Heart left ventricle (tissue), 16 donors: ENCODE results near the gene KRTAP17-1. TPM values are rescaled to one million over a fixed set of nuclear protein-coding genes. Genes with fewer than 3 reads are reported as not detected.

Experiments used
- ATAC-seq, 4 donors: fragments of 200-7000 bp; cut with Tn5 transposase; one replicate each; pipeline ENCODE4 v1.9.1; 2020 to 2022; ENCODE audit warnings: moderate library complexity in 4 of 4, mild to moderate bottlenecking in 3 of 4, moderate number of reproducible peaks in 1 of 4
- DNase-seq, 5 donors: peaks; one replicate each; pipeline ENCODE4 v3.0.0-alpha.2; 2020
- H3K27ac ChIP-seq, 12 donors: fragments of 200-600 bp; sonication (generic) in 4 of 12; one replicate each; pipeline versions ENCODE4 v1.5.0 to v1.8.0; 2016 to 2022; ENCODE audit warnings: mild to moderate bottlenecking in 2 of 12
- H3K27me3 ChIP-seq, 9 donors: fragments of 200-600 bp; sonication (generic) in 2 of 9; one replicate each; pipeline versions ENCODE4 v1.5.1 to v1.8.0; 2016 to 2022; ENCODE audit warnings: mild to moderate bottlenecking in 3 of 9
- H3K36me3 ChIP-seq, 9 donors: fragments of 200-600 bp; sonication (generic) in 2 of 9; one replicate each; pipeline versions ENCODE4 v1.5.0 to v1.8.0; 2018 to 2022; ENCODE audit warnings: mild to moderate bottlenecking in 2 of 9
- H3K4me1 ChIP-seq, 12 donors: fragments of 200-600 bp; sonication (generic) in 4 of 12; one replicate each; pipeline versions ENCODE4 v1.5.0 to v1.8.0; 2016 to 2022; ENCODE audit warnings: mild to moderate bottlenecking in 3 of 12
- H3K4me3 ChIP-seq, 12 donors: fragments of 200-600 bp; sonication (generic) in 4 of 12; one replicate each; pipeline versions ENCODE4 v1.5.0 to v1.8.0; 2017 to 2022; ENCODE audit warnings: mild to moderate bottlenecking in 9 of 12, moderate library complexity in 4 of 12
- H3K9me3 ChIP-seq, 12 donors: fragments of 200-600 bp; sonication (generic) in 4 of 12; one replicate each; pipeline versions ENCODE4 v1.5.0 to v1.8.0; 2016 to 2022; ENCODE audit warnings: mild to moderate bottlenecking in 1 of 12
- CTCF ChIP-seq, 12 donors: fragments of 200-600 bp; sonication (generic) in 4 of 12; IDR thresholded peaks; one replicate each; pipeline versions ENCODE4 v1.5.0 to v1.8.0; 2018 to 2022; ENCODE audit warnings: antibody characterized with exemption in 12 of 12, mild to moderate bottlenecking in 5 of 12
- POLR2A ChIP-seq, 2 donors: fragments of 450-650 bp; IDR thresholded peaks; one replicate each; pipeline ENCODE4 v1.6.1; 2017; ENCODE audit warnings: antibody characterized with exemption in 2 of 2, mild to moderate bottlenecking in 2 of 2, moderate library complexity in 2 of 2
- WGBS, 4 donors: extraction: QIAGEN DNeasy Blood & Tissue Kit in 2 of 4; methylation state at CpG; one replicate each; pipeline versions ENCODE4 v1.1.5 to v1.1.7; 2013 to 2018; 5-methylcytosine and 5-hydroxymethylcytosine counted together
- intact Hi-C, 10 donors: fragments of 100-400 bp; cut with DNase I; formaldehyde crosslinking; loops; one replicate each; pipeline versions ENCODE4 v1.11.1 to v1.14.2; 2022
- polyA plus RNA-seq, 2 donors: library from polyadenylated mRNA; stranded (reverse); fragments of 200-250 nt; gene quantifications; one replicate each; pipeline ENCODE4 v1.2.3, GENCODE V29; 2013
- total RNA-seq, 9 donors: library from RNA; depleted of rRNA in 2 of 9; stranded (reverse); fragments of >200 nt in 2 of 9; fragmentation: NEBNext Ultra II Directional in 3 of 9; extraction: Animal tissue kit (Norgen Biotek cat#: 25700) in 3 of 9; gene quantifications; one replicate each; pipeline versions ENCODE4 v1.1.0 to v1.2.4, GENCODE V29; 2016 to 2023
- donor health status: ischemic (EF 13 %, LVEDD 7.1; RV severe dilation, severe dysfunction).
- donor health status: healthy with polysubstance abuse.
- donor health status: DM: no; HTN: yes; CAD: no.
- donor health status: DM: no; HTN: no; CAD: no.
- donor health status: ischemic (EF 25% LVEDD 6.9; RV normal size, moderate dysfunction).
- donor health status: ischemic (EF 25% LVEDD 5.7; RV mildly dilated, moderate dysfunction).
- donor health status: healthy.
- donor health status: DM: yes; HTN: yes; CAD: no.
- donor health status: ischemic (EF 35%, LVEDD 5.7; RV mildly dilated, moderate dysfunction).
- donor health status: nonischemic (EF 11% LVEDD 7.7; RV severe dilation, severe dysfunction).
- donor health status: DM: yes; HTN: yes; CAD: no.
- donor health status: PGD.
- donor health status: ischemic (EF 29% LVEDD 5.4; RV normal size, mild dysfunction).
- donor health status: nonischemic (EF 23%, LVEDD 6.1; RV moderate dilation, normal function).

The KRTAP17-1 gene
- total and polyA plus RNA-seq, 11 donors: not detected

GRCh38 chr17:41302981-41303380 is 12.5 kb downstream of the KRTAP17-1 start:
- WGBS, 4 donors: 73 to 81% (median 77%) methylated on average over 4 of the region's 4 CpGs
- Histone ChIP-seq H3K36me3 (no peaks in the 10 kb centered on the region), H3K4me3 (no peak overlapping the region), H3K27me3 (peaks cover 0 to 2% (median 0%) of the 10 kb centered on the region in 9 donors), H3K4me1 (peaks cover 0 to 18% (median under 1%) of the 10 kb centered on the region in 12 donors), H3K9me3 (peaks cover 0 to 10% (median 0%) of the 10 kb centered on the region in 12 donors), H3K27ac (peak overlapping the region in 1 of 12 donors; percentile 29)
- no peak for DNase-seq
- intact Hi-C loops: loop anchor here in 2 of 10 donors (2.0 to 10.0 kb wide), 2 partner anchors 162 kb away; partner anchors contain the start of gene KRT32 (in 1 of the 2)
- no peak for ATAC-seq
- no peak for TF ChIP-seq POLR2A (IDR thresholded peaks at IDR 0.05)
- TF ChIP-seq CTCF (IDR thresholded peaks at IDR 0.05): no peak

- peak; percentile 96 to 97 (median 96) for ATAC-seq
- DNase-seq: peak; percentile 48 to 84 (median 73)
- Histone ChIP-seq H3K4me1 (peaks cover 0 to 13% (median 0%) of the 10 kb centered on the region in 12 donors), H3K36me3 (no peaks in the 10 kb centered on the region), H3K9me3 (peaks cover 0 to 10% (median 0%) of the 10 kb centered on the region in 12 donors), H3K4me3 (no peak within 1 kb of the TSS), H3K27ac (peak within 1 kb of the TSS in 2 of 12 donors; percentile 10 to 45), H3K27me3 (peaks cover 0 to 2% (median 0%) of the 10 kb centered on the region in 9 donors)
- WGBS, 4 donors: 36 to 45% (median 44%) methylated on average over 10 to 11 of the region's 11 CpGs
- no peak for TF ChIP-seq POLR2A (IDR thresholded peaks at IDR 0.05)
- no peak for TF ChIP-seq CTCF (IDR thresholded peaks at IDR 0.05)
- intact Hi-C loops: loop anchor here in 2 of 10 donors (2.0 to 10.0 kb wide), 2 partner anchors 163 kb away; partner anchors contain the start of gene KRT32 (in 1 of the 2)
These were observed 13.3 kb downstream of the KRTAP17-1 start, which contains the start of gene KRTAP29-1 for GRCh38 chr17:41301916-41302901. TSS of gene KRTAP29-1 (minus strand) at chr17:41302851. CDS start at chr17:41302851, 0 bp downstream.

DNA sequence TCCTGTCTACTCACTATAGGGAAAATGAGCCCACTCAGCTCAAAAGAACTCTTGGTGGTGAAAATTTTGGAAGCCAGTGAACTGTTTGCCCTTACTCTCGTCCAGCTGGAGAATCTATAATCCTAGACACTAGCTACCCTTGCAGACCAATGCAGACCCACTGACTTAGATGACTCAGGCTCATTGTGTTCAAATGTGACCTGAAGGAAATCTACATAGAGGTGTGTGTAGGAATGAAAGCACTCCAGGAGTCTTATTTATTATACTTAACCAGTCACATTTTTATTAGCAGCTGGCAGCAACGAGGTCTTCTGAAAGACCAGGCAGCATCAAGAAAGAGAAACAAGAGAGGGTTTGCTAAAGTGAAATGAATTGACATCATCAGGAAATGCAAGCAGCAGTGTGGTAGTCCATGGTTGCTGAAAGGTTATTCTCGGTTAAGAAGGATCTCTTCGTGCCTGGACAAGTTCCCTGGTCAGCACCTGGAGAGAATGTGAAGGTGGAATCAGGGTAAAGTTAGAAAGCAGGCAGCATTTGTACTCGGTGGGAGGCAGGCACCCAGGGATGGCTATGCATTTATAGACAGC is 14.2 kb downstream of the KRTAP17-1 start:
- intact Hi-C loops: loop anchor here in 1 of 10 donors (10.0 kb wide), 1 partner anchor 164 kb away; the partner anchor contains the start of gene KRT32
- ATAC-seq: no peak
- H3K9me3 ChIP-seq: peaks cover 0 to 10% (median 0%) of the 10 kb centered on the region in 12 donors

More for the DNA sequence above, 14.2 kb downstream of the KRTAP17-1 start:
- H3K4me1 ChIP-seq: peaks cover 0 to 13% (median 0%) of the 10 kb centered on the region in 12 donors
- peaks cover 0 to 2% (median 0%) of the 10 kb centered on the region in 9 donors for H3K27me3 ChIP-seq
- no peak for DNase-seq
- H3K4me3 ChIP-seq: no peak overlapping the region
- 60 to 69% (median 61%) methylated on average over 5 of the region's 5 CpGs for WGBS, 4 donors
- H3K27ac ChIP-seq: no peak overlapping the region
- TF ChIP-seq CTCF (IDR thresholded peaks at IDR 0.05) (no peak), POLR2A (IDR thresholded peaks at IDR 0.05) (no peak)
- no peaks in the 10 kb centered on the region for H3K36me3 ChIP-seq
